Measurements from ENCODE around the gene MOK.

The MOK gene

GRCh38 chr14:102180248-102180998 lies 124.5 kb downstream of the MOK start:
- no peak for DNase-seq (ENCODE audit: low spot score)
